ENCODE data around the gene DSC1.

- TF ChIP-seq, protein P1, sequence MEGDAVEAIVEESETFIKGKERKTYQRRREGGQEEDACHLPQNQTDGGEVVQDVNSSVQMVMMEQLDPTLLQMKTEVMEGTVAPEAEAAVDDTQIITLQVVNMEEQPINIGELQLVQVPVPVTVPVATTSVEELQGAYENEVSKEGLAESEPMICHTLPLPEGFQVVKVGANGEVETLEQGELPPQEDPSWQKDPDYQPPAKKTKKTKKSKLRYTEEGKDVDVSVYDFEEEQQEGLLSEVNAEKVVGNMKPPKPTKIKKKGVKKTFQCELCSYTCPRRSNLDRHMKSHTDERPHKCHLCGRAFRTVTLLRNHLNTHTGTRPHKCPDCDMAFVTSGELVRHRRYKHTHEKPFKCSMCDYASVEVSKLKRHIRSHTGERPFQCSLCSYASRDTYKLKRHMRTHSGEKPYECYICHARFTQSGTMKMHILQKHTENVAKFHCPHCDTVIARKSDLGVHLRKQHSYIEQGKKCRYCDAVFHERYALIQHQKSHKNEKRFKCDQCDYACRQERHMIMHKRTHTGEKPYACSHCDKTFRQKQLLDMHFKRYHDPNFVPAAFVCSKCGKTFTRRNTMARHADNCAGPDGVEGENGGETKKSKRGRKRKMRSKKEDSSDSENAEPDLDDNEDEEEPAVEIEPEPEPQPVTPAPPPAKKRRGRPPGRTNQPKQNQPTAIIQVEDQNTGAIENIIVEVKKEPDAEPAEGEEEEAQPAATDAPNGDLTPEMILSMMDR (IDR thresholded peaks at IDR 0.05; ENCODE audit: low read depth, low read length, poor library complexity, severe bottlenecking): no peak
- TF ChIP-seq EZH2phosphoT487 (IDR thresholded peaks at IDR 0.05; ENCODE audit: borderline replicate concordance, low read length): no peak
Observed at GRCh38 chr18:31204833-31205232, 42.2 kb upstream of the DSC1 start.

Data from DOHH2 (cell line).